H1 (cell line): Measurements from ENCODE around the gene CLDN7. TPM values are rescaled to one million over a fixed set of nuclear protein-coding genes. Genes with fewer than 3 reads are reported as not detected.
A peak's percentile ranks its signal among the peaks of the same experiment; 100 is the strongest.

ENCODE experiments used
- CTCF ChIA-PET: fragments of 300-600 bp; sonication (Branson Sonifier 250); formaldehyde crosslinking; loops from one replicate; lab custom pipeline; 2021; ENCODE audit not compliant: partially characterized antibody; lab: Charles Lee
- POLR2A ChIA-PET: fragments of 300-600 bp; sonication (Branson Sonifier 250); formaldehyde crosslinking; loops from one replicate; lab custom pipeline; 2021; ENCODE audit warnings: inconsistent platforms; ENCODE audit not compliant: partially characterized antibody; lab: Charles Lee
- DNase-seq, 2 experiments: peaks; one replicate each; pipeline versions ENCODE4 v3.0.0 to v3.0.0-alpha.2; 2010 to 2022; ENCODE audit warnings: low spot score in 2 of 2, low read depth in 1 of 2, mixed read lengths in 1 of 2
- FAIRE-seq: peaks from 2 replicates; lab custom pipeline; 2011; peaks lifted over from hg19 to GRCh38; lab: Jason Lieb, UNC
- H2AFZ ChIP-seq: 2 replicates; pipeline ENCODE4 v1.8.1; 2012; ENCODE audit warnings: low read length, inconsistent platforms
- H2AK5ac ChIP-seq: 2 replicates; pipeline ENCODE4 v1.6.1; 2013; ENCODE audit warnings: low read depth, low read length
- H2BK120ac ChIP-seq: replicated peaks from 2 replicates; pipeline ENCODE3; 2013; ENCODE audit warnings: low read depth, low read length, inconsistent platforms
- H2BK12ac ChIP-seq: 2 replicates; pipeline ENCODE4 v1.6.1; 2013; ENCODE audit warnings: low read depth, low read length
- H2BK15ac ChIP-seq: 2 replicates; pipeline ENCODE4 v1.6.1; 2013; ENCODE audit warnings: low read length
- H2BK20ac ChIP-seq: 2 replicates; pipeline ENCODE4 v1.6.1; 2013; ENCODE audit warnings: low read length
- H2BK5ac ChIP-seq: 2 replicates; pipeline ENCODE4 v1.6.1; 2013; ENCODE audit warnings: low read depth, low read length
- H3K14ac ChIP-seq: 2 replicates; pipeline ENCODE4 v1.6.1; 2013; ENCODE audit warnings: inconsistent platforms; ENCODE audit not compliant: insufficient read length
- H3K18ac ChIP-seq: 2 replicates; pipeline ENCODE4 v1.6.1; 2013; ENCODE audit warnings: low read length; ENCODE audit errors: extremely low read depth
- H3K23ac ChIP-seq: 2 replicates; pipeline ENCODE4 v1.6.1; 2013; ENCODE audit warnings: inconsistent platforms; ENCODE audit not compliant: insufficient read length
- H3K23me2 ChIP-seq: 2 replicates; pipeline ENCODE4 v1.6.1; 2013; ENCODE audit warnings: low read depth, low read length
- H3K27ac ChIP-seq: 2 replicates; pipeline ENCODE4 v1.6.1; 2011; ENCODE audit warnings: low read depth, low read length, inconsistent platforms
- H3K27me3 ChIP-seq, 4 experiments: replicated peaks in 1 of 4; 1 replicate in 1 of 4; 2 replicates in 3 of 4; pipeline versions ENCODE4 v1.6.1 to v1.8.1; 2011 to 2013; ENCODE audit warnings: low read length in 3 of 4, mild to moderate bottlenecking in 3 of 4, inconsistent platforms in 2 of 4, mixed read lengths in 2 of 4, moderate library complexity in 1 of 4; ENCODE audit not compliant: control insufficient read depth in 3 of 4, insufficient read depth in 3 of 4; ENCODE audit errors: extremely low read depth in 1 of 4
- H3K36me3 ChIP-seq, 4 experiments: 2 replicates each; pipeline versions ENCODE4 v1.6.1 to v1.8.1; 2011 to 2013; ENCODE audit warnings: mild to moderate bottlenecking in 4 of 4, low read length in 3 of 4, moderate library complexity in 2 of 4, control low read depth in 1 of 4, inconsistent platforms in 1 of 4; ENCODE audit not compliant: insufficient read depth in 4 of 4, control insufficient read depth in 2 of 4
- H3K4ac ChIP-seq: replicated peaks from 2 replicates; pipeline ENCODE3; 2013; ENCODE audit warnings: low read length, low read depth, mixed read lengths, inconsistent platforms; ENCODE audit not compliant: insufficient read length
- H3K4me1 ChIP-seq, 4 experiments: replicated peaks in 1 of 4; 1 replicate in 1 of 4; 2 replicates in 3 of 4; pipeline versions ENCODE4 v1.6.1 to v1.8.1; 2011 to 2013; ENCODE audit warnings: low read length in 3 of 4, inconsistent platforms in 2 of 4, mixed read lengths in 1 of 4; ENCODE audit not compliant: insufficient read depth in 4 of 4, control insufficient read depth in 3 of 4
- H3K4me2 ChIP-seq, 2 experiments: 2 replicates each; pipeline versions ENCODE4 v1.6.1 to v1.8.1; 2011 to 2013; ENCODE audit warnings: low read depth in 2 of 2, low read length in 2 of 2, control low read depth in 1 of 2, inconsistent platforms in 1 of 2, mild to moderate bottlenecking in 1 of 2; ENCODE audit not compliant: insufficient read depth in 1 of 2
- H3K4me3 ChIP-seq, 4 experiments: fragments of 200-600, 300-600 bp in 1 of 4; sonication (generic), shearing (Covaris generic), sonication (Bioruptor Twin) in 1 of 4; 2 replicates each; pipeline versions ENCODE4 v1.5.1 to v1.8.1; 2011 to 2016; ENCODE audit warnings: low read length in 4 of 4, low read depth in 3 of 4, control low read depth in 2 of 4, inconsistent platforms in 2 of 4, mild to moderate bottlenecking in 2 of 4, mixed read lengths in 1 of 4, moderate library complexity in 1 of 4; ENCODE audit not compliant: insufficient read depth in 2 of 4; ENCODE audit errors: extremely low read depth in 1 of 4
- H3K56ac ChIP-seq: replicated peaks from 2 replicates; pipeline ENCODE3; 2013; ENCODE audit warnings: low read depth, mild to moderate bottlenecking, mixed read lengths, low read length, inconsistent platforms; ENCODE audit not compliant: insufficient read length
- H3K79me1 ChIP-seq: 2 replicates; pipeline ENCODE4 v1.6.1; 2013; ENCODE audit warnings: low read depth, low read length, control low read depth
- H3K79me2 ChIP-seq, 2 experiments: 2 replicates each; pipeline versions ENCODE4 v1.6.1 to v1.8.1; 2012 to 2013; ENCODE audit warnings: low read length in 2 of 2, mild to moderate bottlenecking in 2 of 2, inconsistent platforms in 1 of 2; ENCODE audit not compliant: insufficient read depth in 2 of 2, control insufficient read depth in 1 of 2
- H3K9ac ChIP-seq, 4 experiments: replicated peaks in 1 of 4; 1 replicate in 1 of 4; 2 replicates in 3 of 4; pipeline versions ENCODE4 v1.6.1 to v1.8.1; 2011 to 2013; ENCODE audit warnings: low read depth in 3 of 4, low read length in 3 of 4, control low read depth in 2 of 4, mild to moderate bottlenecking in 2 of 4, moderate library complexity in 2 of 4, inconsistent platforms in 1 of 4; ENCODE audit errors: extremely low read depth in 1 of 4
- H3K9me3 ChIP-seq, 2 experiments: 2 replicates each; pipeline versions ENCODE4 v1.6.1 to v1.8.1; 2012 to 2013; ENCODE audit warnings: mild to moderate bottlenecking in 2 of 2, moderate library complexity in 2 of 2, control low read depth in 1 of 2, inconsistent platforms in 1 of 2, low read depth in 1 of 2, low read length in 1 of 2, mixed read lengths in 1 of 2; ENCODE audit not compliant: insufficient read depth in 2 of 2
- H4K20me1 ChIP-seq, 2 experiments: replicated peaks in 1 of 2; 2 replicates each; pipeline versions ENCODE3 to v1.8.1; 2011 to 2013; ENCODE audit warnings: inconsistent platforms in 2 of 2, low read length in 2 of 2, mild to moderate bottlenecking in 1 of 2; ENCODE audit not compliant: insufficient read depth in 2 of 2, control insufficient read depth in 1 of 2
- H4K5ac ChIP-seq: 2 replicates; pipeline ENCODE4 v1.6.1; 2013; ENCODE audit warnings: low read length, low read depth, mixed read lengths, inconsistent platforms; ENCODE audit not compliant: insufficient read length
- H4K8ac ChIP-seq: 2 replicates; pipeline ENCODE4 v1.8.0; 2013; ENCODE audit warnings: mild to moderate bottlenecking, moderate library complexity, low read length, inconsistent platforms; ENCODE audit not compliant: insufficient read depth; ENCODE audit errors: extremely low read depth
- H4K91ac ChIP-seq: replicated peaks from 2 replicates; pipeline ENCODE3; 2013; ENCODE audit warnings: low read length, mixed read lengths, inconsistent platforms; ENCODE audit not compliant: insufficient read length
- CEBPB ChIP-seq: IDR thresholded peaks from 2 replicates; pipeline ENCODE4 v1.6.1; 2012; ENCODE audit warnings: low read depth, low read length
- CHD1 ChIP-seq: IDR thresholded peaks from 2 replicates; pipeline ENCODE4 v1.6.1; 2012; ENCODE audit warnings: low read depth, low read length, improper control_type of control experiment
- EGR1 ChIP-seq: IDR thresholded peaks from 2 replicates; pipeline ENCODE4 v1.6.1; 2011; ENCODE audit warnings: low read depth, low read length, borderline replicate concordance
- GTF2F1 ChIP-seq: IDR thresholded peaks from 2 replicates; pipeline ENCODE4 v1.6.1; 2012; ENCODE audit warnings: low read depth, low read length, improper control_type of control experiment, borderline replicate concordance
- HDAC2 ChIP-seq, 2 experiments: fragments of 300-600 bp in 1 of 2; sonication (generic) in 1 of 2; IDR thresholded peaks; 2 replicates each; pipeline ENCODE4 v1.6.1; 2011 to 2012; ENCODE audit warnings: low read depth in 2 of 2, low read length in 2 of 2, mild to moderate bottlenecking in 2 of 2, moderate library complexity in 2 of 2, borderline replicate concordance in 1 of 2, inconsistent platforms in 1 of 2
- KDM4A ChIP-seq: IDR thresholded peaks from one replicate; pipeline ENCODE4 v1.7.1; 2012; ENCODE audit warnings: low read depth, mild to moderate bottlenecking, moderate library complexity, low read length, inconsistent platforms; ENCODE audit not compliant: severe bottlenecking
- POLR2A ChIP-seq, 2 experiments: IDR thresholded peaks; 1 replicate in 1 of 2; 2 replicates in 1 of 2; pipeline ENCODE4 v1.6.1; 2011; ENCODE audit warnings: low read depth in 2 of 2, low read length in 2 of 2, mild to moderate bottlenecking in 2 of 2; ENCODE audit errors: control extremely low read depth in 1 of 2
- RNF2 ChIP-seq: fragments of 200-900, 300-1000 bp; sonication (generic); IDR thresholded peaks from 2 replicates; pipeline ENCODE4 v1.7.1; 2016; ENCODE audit warnings: borderline replicate concordance, low read depth, mild to moderate bottlenecking, antibody characterized with exemption, low read length; ENCODE audit not compliant: poor library complexity, severe bottlenecking; ENCODE audit errors: missing control alignments
- SP1 ChIP-seq: IDR thresholded peaks from 2 replicates; pipeline ENCODE4 v1.6.1; 2011; ENCODE audit warnings: low read depth, low read length
- SRF ChIP-seq: IDR thresholded peaks from 2 replicates; pipeline ENCODE4 v1.6.1; 2011; ENCODE audit warnings: mild to moderate bottlenecking, low read depth, low read length, moderate library complexity
- SUZ12 ChIP-seq: fragments of 200-600 bp; sonication (generic); IDR thresholded peaks from 2 replicates; pipeline ENCODE4 v1.6.1; 2012; ENCODE audit warnings: mild to moderate bottlenecking, inconsistent platforms, low read length, moderate library complexity, mixed read lengths
- WGBS, 2 experiments: shearing (Covaris generic) in 1 of 2; methylation state at CpG; one replicate each; pipeline versions ENCODE4 v1.1.6 to v1.1.7; 2013 to 2015; ENCODE audit warnings: low lambda C conversion rate in 2 of 2, mixed read lengths in 2 of 2, inconsistent platforms in 1 of 2, low coverage in 1 of 2, missing lambda C conversion rate in 1 of 2; ENCODE audit not compliant: insufficient replicate concordance in 2 of 2, insufficient coverage in 1 of 2, insufficient read length in 1 of 2; ENCODE audit errors: extremely low coverage in 1 of 2, missing lambda C conversion rate in 1 of 2; 5-methylcytosine and 5-hydroxymethylcytosine counted together
- polyA plus RNA-seq, 7 experiments: library from polyadenylated mRNA; depleted of rRNA in 3 of 7; stranded (reverse) in 5 of 7; unstranded in 2 of 7; fragments of >200 nt in 5 of 7; fragments of 200-250 nt in 2 of 7; gene quantifications; 1 replicate in 5 of 7; 2 replicates in 1 of 7; 4 replicates in 1 of 7; pipeline versions ENCODE4 v1.2.1 to v1.2.3, GENCODE V29; 2011 to 2013; ENCODE audit warnings: missing spikeins in 2 of 7, mixed read lengths in 2 of 7
- total RNA-seq: library from RNA; stranded (reverse); fragmentation: NEBNext Ultra II Directional; extraction: Animal tissue kit (Norgen Biotek cat#: 25700); gene quantifications from 2 replicates; pipeline ENCODE4 v1.2.1, GENCODE V29; 2021

The CLDN7 gene
- total and polyA plus RNA-seq, 2 of the 8 experiments (the other 6 are each of a cell fraction or from before 2014, with no cell fraction given) = 118 to 119 TPM

- H3K4me1 ChIP-seq = peaks cover 3 to 11% (median 4%) of the 10 kb centered on the region in 4 experiments
- POLR2A ChIA-PET = interaction anchor here (0.7 to 8.3 kb wide), 15 partner anchors 9 to 323 kb away, joined by 3 to 121 read pairs (median 6); partner anchors contain the start of genes ACADVL, CLDN7, DLG4 and DVL2
- H2BK12ac ChIP-seq = peak within 1 kb of the TSS; percentile 86
- TF ChIP-seq KDM4A (no peak), HDAC2 (IDR thresholded peaks at IDR 0.05; ENCODE audit: borderline replicate concordance in 1 of 2, low read depth in 2 of 2, low read length in 2 of 2) (peak in 1 of 2 experiments; percentile 38; a peak in 1 of 4 replicates), GTF2F1 (no peak), SRF (no peak), EGR1 (no peak), POLR2A (IDR thresholded peaks at IDR 0.05; ENCODE audit: control extremely low read depth in 1 of 2, low read depth in 2 of 2, low read length in 2 of 2) (peak in 1 of 2 experiments; percentile 56; a peak in 2 of 3 replicates), CHD1 (no peak), RNF2 (no peak), SUZ12 (no peak), CEBPB (no peak), SP1 (peak; percentile 23; the same call in 1 of the 2 replicates)
Measured at GRCh38 chr17:7251661-7252175, 10.6 kb downstream of the CLDN7 start, which contains the start of gene CTDNEP1. CTDNEP1 (minus strand) TSS chr17:7251734; CDS start chr17:7251296, 438 bp downstream.

More at GRCh38 chr17:7251661-7252175, 10.6 kb downstream of the CLDN7 start, which contains the start of gene CTDNEP1:
- Histone ChIP-seq H2BK5ac (peak within 1 kb of the TSS; percentile 89), H3K79me2 (peaks cover 23 to 54% of the 10 kb centered on the region in 2 experiments), H3K27ac (peak within 1 kb of the TSS; percentile 97), H3K9ac (peak within 1 kb of the TSS; percentile 87 to 91 (median 90)), H3K4ac (peak within 1 kb of the TSS; percentile 88), H3K27me3 (no peaks in the 10 kb centered on the region), H3K14ac (no peak within 1 kb of the TSS), H2AK5ac (no peak within 1 kb of the TSS), H2BK15ac (no peak within 1 kb of the TSS), H3K36me3 (peaks cover 3 to 16% (median 10%) of the 10 kb centered on the region in 4 experiments; a peak in 7 of 8 replicates), H4K20me1 (peaks cover 4 to 11% of the 10 kb centered on the region in 2 experiments), H3K23me2 (peaks cover 7% of the 10 kb centered on the region), H2BK120ac (no peak within 1 kb of the TSS), H4K91ac (peak within 1 kb of the TSS; percentile 70), H3K18ac (peak within 1 kb of the TSS; percentile 97), H3K56ac (peak within 1 kb of the TSS; percentile 73), H3K23ac (no peak within 1 kb of the TSS), H3K9me3 (no peaks in the 10 kb centered on the region), H3K4me3 (peak within 1 kb of the TSS; percentile 58 to 84 (median 79)), H4K8ac (peak within 1 kb of the TSS; percentile 99), H2AFZ (peak within 1 kb of the TSS; percentile 93; the same call in 1 of the 2 replicates), H3K79me1 (peaks cover 16% of the 10 kb centered on the region), H3K4me2 (peak within 1 kb of the TSS; percentile 89 to 99), H4K5ac (peak within 1 kb of the TSS; percentile 92), H2BK20ac (no peak within 1 kb of the TSS)
- CTCF ChIA-PET = interaction anchor here (1.1 kb wide), 1 partner anchor 11 kb away, joined by 3 read pairs; the partner anchor contains the start of gene CLDN7
- 1% methylated on average over 15 of the region's 41 CpGs; no CpG with 5 or more reads in 1 of the 2 experiments for WGBS, 2 experiments
- DNase-seq (peak; percentile 96 to 99), FAIRE-seq (peak; percentile 82)
